T-helper 2 cell treated with Interferon-gamma antibody and Interleukin-4, amounts not matched to agents 100 ng/mL and 5 ng/mL, for 36 hours (primary cell): ENCODE results near the gene TMEM121. TPM values are rescaled to one million over a fixed set of nuclear protein-coding genes. Genes with fewer than 3 reads are reported as not detected.

Experiments used
- total RNA-seq: library from RNA; stranded (reverse); gene quantifications from 2 replicates; pipeline ENCODE4 v1.2.3, GENCODE V29; 2022

TMEM121 gene
- total RNA-seq, 1 donor from 2014 or later: 4.1 TPM

Other genes starting within 250 kb of the TMEM121 start
- 40.6 and 41.7 TPM in 2 replicates for gene BRF1, start 225.6 kb upstream of the TMEM121 start, total RNA-seq
- 32.2 and 34.6 TPM in 2 replicates for gene PACS2, start 211.8 kb upstream of the TMEM121 start, total RNA-seq
- 3.8 and 5.7 TPM in 2 replicates for gene TEX22, start 128.0 kb upstream of the TMEM121 start, total RNA-seq
- 129 and 130 TPM in 2 replicates for gene MTA1, start 106.8 kb upstream of the TMEM121 start, total RNA-seq
- gene CRIP2, start 51.8 kb upstream of the TMEM121 start, total RNA-seq: 1.5 and 2.1 TPM in 2 replicates
- gene CRIP1, start 39.7 kb upstream of the TMEM121 start, total RNA-seq: 545 and 546 TPM in 2 replicates
- 42.6 and 43.1 TPM in 2 replicates for gene TEDC1, start 35.3 kb upstream of the TMEM121 start, total RNA-seq